Measurements from ENCODE around the gene TRIP4.
"Not testable (repeated sequence)": the region's sequence is repeated elsewhere in the genome, so short reads cannot be mapped to it uniquely, and the experiment has no call there.

Gene TRIP4

GRCh38 chr15:64387562-64388168, at the start of gene TRIP4:
Gene TRIP4 (plus strand): TSS chr15:64387836. CDS start chr15:64387864, 28 bp downstream.
- peak; percentile 88 to 93 (median 92) for DNase-seq (ENCODE audit: low read depth in 2 of 3, low spot score in 2 of 3)

- DNase-seq (ENCODE audit: low read depth in 2 of 3, low spot score in 2 of 3), result no peak
Measured at GRCh38 chr15:64340355-64340754, 47.3 kb upstream of the TRIP4 start.

- no peak for DNase-seq (ENCODE audit: low read depth in 2 of 3, low spot score in 2 of 3)
Measured at GRCh38 chr15:64341961-64342360, 45.7 kb upstream of the TRIP4 start.

- no peak for DNase-seq (ENCODE audit: low read depth in 2 of 3, low spot score in 2 of 3)
Measured at GRCh38 chr15:64343222-64343621, 44.4 kb upstream of the TRIP4 start.

GRCh38 chr15:64343841-64344240, 43.8 kb upstream of the TRIP4 start:
- no peak for DNase-seq (ENCODE audit: low read depth in 2 of 3, low spot score in 2 of 3)

- DNase-seq (ENCODE audit: low read depth in 2 of 3, low spot score in 2 of 3), result no peak
Measured at GRCh38 chr15:64344651-64345294, 42.9 kb upstream of the TRIP4 start.

GRCh38 chr15:64346242-64346641, 41.4 kb upstream of the TRIP4 start:
- not testable (repeated sequence) for DNase-seq (ENCODE audit: low read depth in 2 of 3, low spot score in 2 of 3)

GRCh38 chr15:64348455-64348854, 39.2 kb upstream of the TRIP4 start:
- no peak for DNase-seq (ENCODE audit: low read depth in 2 of 3, low spot score in 2 of 3)

GRCh38 chr15:64349375-64349774, 38.3 kb upstream of the TRIP4 start:
- DNase-seq (ENCODE audit: low read depth in 2 of 3, low spot score in 2 of 3), result no peak

GRCh38 chr15:64351265-64351664, 36.4 kb upstream of the TRIP4 start:
- no peak for DNase-seq (ENCODE audit: low read depth in 2 of 3, low spot score in 2 of 3)

GRCh38 chr15:64354688-64355344, 32.8 kb upstream of the TRIP4 start:
- DNase-seq (ENCODE audit: low read depth in 2 of 3, low spot score in 2 of 3), result no peak

GRCh38 chr15:64355348-64355943, 32.2 kb upstream of the TRIP4 start:
- peak; percentile 7 to 31 (median 24) for DNase-seq (ENCODE audit: low read depth in 2 of 3, low spot score in 2 of 3)

- DNase-seq (ENCODE audit: low read depth in 2 of 3, low spot score in 2 of 3), result peak; percentile 73 to 85 (median 74)
Measured at GRCh38 chr15:64355944-64356709, 31.5 kb upstream of the TRIP4 start, which contains the start of gene CSNK1G1. Gene CSNK1G1 (minus strand): TSS chr15:64356173. CDS start chr15:64300499, 55,674 bp downstream.

- no peak for DNase-seq (ENCODE audit: low read depth in 2 of 3, low spot score in 2 of 3)
Measured at GRCh38 chr15:64356710-64357040, 31.0 kb upstream of the TRIP4 start.

GRCh38 chr15:64361259-64361658, 26.4 kb upstream of the TRIP4 start:
- DNase-seq (ENCODE audit: low read depth in 2 of 3, low spot score in 2 of 3), result no peak

GRCh38 chr15:64369078-64369607, 18.5 kb upstream of the TRIP4 start:
- no peak for DNase-seq (ENCODE audit: low read depth in 2 of 3, low spot score in 2 of 3)

GRCh38 chr15:64371383-64371782, 16.3 kb upstream of the TRIP4 start:
- not testable (repeated sequence) for DNase-seq (ENCODE audit: low read depth in 2 of 3, low spot score in 2 of 3)

GRCh38 chr15:64373360-64373759, 14.3 kb upstream of the TRIP4 start:
- DNase-seq (ENCODE audit: low read depth in 2 of 3, low spot score in 2 of 3), result no peak

- DNase-seq (ENCODE audit: low read depth in 2 of 3, low spot score in 2 of 3), result no peak
Measured at GRCh38 chr15:64379216-64379960, 8.2 kb upstream of the TRIP4 start.

All from activated CD8-positive, alpha-beta memory T cell treated with anti-CD3 and anti-CD28 coated beads for 48 hours (primary cell).